Pancreas (tissue), 10 donors: ENCODE results near the gene PDCD11. TPM values are rescaled to one million over a fixed set of nuclear protein-coding genes. Genes with fewer than 3 reads are reported as not detected.

ENCODE experiments used
- ATAC-seq, 4 donors: fragments of 200-7000 bp; cut with Tn5 transposase; one replicate each; pipeline versions ENCODE4 v1.8.0 to v1.9.1; 2020; ENCODE audit warnings: mild to moderate bottlenecking in 4 of 4, moderate library complexity in 4 of 4
- DNase-seq, 6 donors: peaks; one replicate each; pipeline ENCODE4 v3.0.0-alpha.2; 2020
- FAIRE-seq: peaks from 2 replicates; lab custom pipeline; 2012; peaks lifted over from hg19 to GRCh38; lab: Jason Lieb, UNC
- H3K27ac ChIP-seq, 4 donors: fragments of 200-600 bp; sonication (generic); 1 replicate in 3 of 4; 2 replicates in 1 of 4; pipeline versions ENCODE4 v1.5.0 to v1.8.0; 2020
- H3K27me3 ChIP-seq, 4 donors: fragments of 200-600 bp; one replicate each; pipeline ENCODE4 v1.8.0; 2021
- H3K36me3 ChIP-seq, 3 donors: fragments of 200-600 bp; sonication (generic) in 1 of 3; one replicate each; pipeline versions ENCODE4 v1.5.0 to v1.8.0; 2020 to 2021
- H3K4me1 ChIP-seq, 3 donors: fragments of 200-600 bp; one replicate each; pipeline ENCODE4 v1.8.0; 2021
- H3K4me3 ChIP-seq, 4 donors: fragments of 200-600 bp; sonication (generic) in 2 of 4; one replicate each; pipeline versions ENCODE4 v1.5.0 to v1.8.0; 2020 to 2021
- H3K9me3 ChIP-seq, 4 donors: fragments of 200-600 bp; one replicate each; pipeline ENCODE4 v1.8.0; 2021
- CTCF ChIP-seq, 4 donors: fragments of 200-600 bp; sonication (generic) in 3 of 4; IDR thresholded peaks; one replicate each; pipeline versions ENCODE4 v1.5.0 to v1.8.0; 2021; ENCODE audit warnings: antibody characterized with exemption in 4 of 4
- WGBS, 2 donors: extraction: QIAGEN DNeasy Blood & Tissue Kit; methylation state at CpG; one replicate each; pipeline ENCODE4 v1.1.7; 2013; 5-methylcytosine and 5-hydroxymethylcytosine counted together
- intact Hi-C, 3 donors: fragments of 100-400 bp; cut with DNase I; formaldehyde crosslinking; loops; one replicate each; pipeline versions ENCODE4 v1.11.1 to v1.14.2; 2022
- polyA plus RNA-seq, 2 donors: library from polyadenylated mRNA; stranded (reverse); fragments of 200-250 nt; gene quantifications; one replicate each; pipeline ENCODE4 v1.2.3, GENCODE V29; 2013
- total RNA-seq, 6 donors: library from RNA; stranded (reverse); fragmentation: NEBNext Ultra II Directional in 4 of 6; extraction: Animal tissue kit (Norgen Biotek cat#: 25700) in 4 of 6; gene quantifications; one replicate each; pipeline versions ENCODE4 v1.2.1 to v1.2.4, GENCODE V29; 2021 to 2023
- donor health status: healthy with polysubstance abuse.
- donor health status: DM: no; HTN: no; CAD: no; lungs with moderate emphysema.
- donor health status: DM: no; HTN: no; CAD: no.
- donor health status: control.
- donor health status: control.
- donor health status: Bipolar disorder and iron deficiency.
- donor health status: DM: yes; HTN: yes; CAD: no.
- donor health status: DM: no; HTN: no; CAD: no.
- donor health status: DM: no; HTN: no; CAD: no.
- donor health status: DM: yes; HTN: yes; CAD: no.

PDCD11 gene
- total and polyA plus RNA-seq, 8 donors, result 11.3 to 27.4 (median 16.2) TPM

DNA sequence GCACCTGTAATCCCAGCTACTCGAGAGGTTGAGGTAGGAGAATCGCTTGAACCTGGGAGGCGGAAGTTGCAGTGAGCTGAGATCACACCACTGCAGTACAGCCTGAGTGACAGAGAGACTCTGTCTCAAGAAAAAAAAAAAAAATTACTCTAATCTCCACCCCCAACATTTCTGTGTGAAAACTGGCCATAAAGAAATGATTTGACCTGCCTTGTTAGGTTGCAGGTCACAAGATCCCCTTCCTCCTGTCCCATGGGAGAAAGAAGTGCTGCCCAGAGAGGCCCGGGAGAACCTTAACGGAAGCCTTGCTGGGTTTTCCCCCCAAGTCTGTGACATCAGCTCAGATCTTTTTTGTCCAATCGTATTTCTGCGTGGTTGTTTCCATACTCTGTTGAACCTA is 71.0 kb downstream of the PDCD11 start:
- intact Hi-C loops, result no loop called here
- no peak for FAIRE-seq
- no peaks in the 10 kb centered on the region for H3K27me3 ChIP-seq
- H3K36me3 ChIP-seq, result no peaks in the 10 kb centered on the region
- no peaks in the 10 kb centered on the region for H3K9me3 ChIP-seq
- no peaks in the 10 kb centered on the region for H3K4me1 ChIP-seq
- no peak for ATAC-seq
- H3K4me3 ChIP-seq, result no peak overlapping the region
- no peak for DNase-seq
- WGBS, 2 donors, result 85 to 86% methylated on average over 7 of the region's 7 CpGs
- no peak for TF ChIP-seq CTCF (IDR thresholded peaks at IDR 0.05)
- no peak overlapping the region for H3K27ac ChIP-seq

DNA sequence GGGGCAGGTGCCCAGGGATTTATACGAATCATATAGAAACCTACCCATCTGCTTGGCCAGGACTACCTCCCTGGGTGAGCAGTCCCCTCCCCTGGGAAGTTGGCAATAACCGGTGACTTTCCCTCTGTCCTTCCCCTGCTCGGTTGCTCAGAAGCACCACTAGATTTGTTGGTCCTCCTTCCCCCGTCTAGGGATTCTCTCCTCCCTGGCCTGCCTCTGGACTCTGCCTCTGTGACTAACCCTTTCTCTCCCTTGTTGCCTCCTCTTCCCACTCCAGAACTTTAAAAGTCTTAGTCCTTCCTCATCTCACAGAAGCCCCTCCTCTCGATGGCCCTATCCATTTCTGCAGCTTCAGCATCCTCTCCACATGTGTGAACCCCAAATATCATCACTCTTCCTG is 72.8 kb downstream of the PDCD11 start:
- 57 to 61% methylated on average over 5 of the region's 5 CpGs for WGBS, 2 donors
- no peak for ATAC-seq

GRCh38 chr10:103470761-103471653 is 74.6 kb downstream of the PDCD11 start:
- no peak for TF ChIP-seq CTCF (IDR thresholded peaks at IDR 0.05)
- WGBS, 2 donors, result 73 to 76% methylated on average over 14 of the region's 14 CpGs
- no peaks in the 10 kb centered on the region for H3K36me3 ChIP-seq
- ATAC-seq (peak in 3 of 4 donors; percentile 61 to 76 (median 74)), DNase-seq (no peak), FAIRE-seq (no peak)
- no peaks in the 10 kb centered on the region for H3K4me1 ChIP-seq
- no peak overlapping the region for H3K27ac ChIP-seq
- no peak overlapping the region for H3K4me3 ChIP-seq
- H3K9me3 ChIP-seq, result no peaks in the 10 kb centered on the region
- intact Hi-C loops, result no loop called here
- H3K27me3 ChIP-seq, result no peaks in the 10 kb centered on the region

More for the DNA sequence above, 72.8 kb downstream of the PDCD11 start:
- FAIRE-seq (no peak), DNase-seq (no peak)
- H3K9me3 ChIP-seq, result no peaks in the 10 kb centered on the region
- no peak overlapping the region for H3K27ac ChIP-seq
- H3K4me3 ChIP-seq, result no peak overlapping the region
- H3K27me3 ChIP-seq, result no peaks in the 10 kb centered on the region
- no peak for TF ChIP-seq CTCF (IDR thresholded peaks at IDR 0.05)
- no peaks in the 10 kb centered on the region for H3K36me3 ChIP-seq
- intact Hi-C loops, result no loop called here
- no peaks in the 10 kb centered on the region for H3K4me1 ChIP-seq

- no peak for ATAC-seq
- WGBS, 2 donors, result 96 to 100% methylated on average over 2 of the region's 2 CpGs
- no peak overlapping the region for H3K27ac ChIP-seq
These were observed 75.6 kb downstream of the PDCD11 start for GRCh38 chr10:103472005-103472404.

More at GRCh38 chr10:103472005-103472404, 75.6 kb downstream of the PDCD11 start:
- H3K4me3 ChIP-seq, result no peak overlapping the region
- DNase-seq, result no peak
- H3K27me3 ChIP-seq, result no peaks in the 10 kb centered on the region
- no peaks in the 10 kb centered on the region for H3K36me3 ChIP-seq
- no peak for FAIRE-seq
- no peak for TF ChIP-seq CTCF (IDR thresholded peaks at IDR 0.05)
- no peaks in the 10 kb centered on the region for H3K4me1 ChIP-seq
- H3K9me3 ChIP-seq, result no peaks in the 10 kb centered on the region
- intact Hi-C loops, result no loop called here
